ENCODE results near the gene LVRN. TPM values are rescaled to one million over a fixed set of nuclear protein-coding genes. Genes with fewer than 3 reads are reported as not detected.

LVRN gene
- total RNA-seq, 1 experiment from 2014 or later: 0.09 TPM

DNA sequence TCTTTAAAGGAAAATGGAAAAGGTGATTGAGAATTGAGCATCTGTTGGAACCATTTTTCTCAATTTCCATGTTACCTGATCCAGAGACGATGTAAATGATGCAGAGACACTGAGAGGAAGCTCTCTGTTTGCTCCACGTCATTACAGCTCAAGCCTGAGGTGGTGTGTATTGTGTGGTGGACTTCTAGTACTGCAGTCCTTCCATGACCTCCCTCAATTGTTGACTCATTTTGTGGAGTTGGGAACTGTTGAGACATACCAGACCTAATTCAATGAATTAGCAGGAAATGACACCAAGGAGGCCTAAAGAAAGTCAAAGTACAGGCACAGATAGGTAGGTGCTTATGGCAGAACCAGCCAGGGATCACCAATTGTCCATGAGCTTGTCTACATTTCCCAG lies 15.6 kb upstream of the LVRN start:
- no peaks in the 10 kb centered on the region for H3K4me1 ChIP-seq (ENCODE audit: insufficient read depth, low read length)
- H2AK5ac ChIP-seq (ENCODE audit: insufficient read length, low read length): no peak overlapping the region
- H4K91ac ChIP-seq (ENCODE audit: insufficient read length, low read depth, low read length): no peak overlapping the region
- H4K8ac ChIP-seq (replicated peaks; ENCODE audit: insufficient read length, low read depth, low read length): no peak overlapping the region
- H3K27ac ChIP-seq (ENCODE audit: insufficient read length, low read depth, low read length): no peak overlapping the region
- H3K4ac ChIP-seq (ENCODE audit: low read depth, low read length): no peak overlapping the region
- no peaks in the 10 kb centered on the region for H3K27me3 ChIP-seq (ENCODE audit: insufficient read depth, low read length)
- no peaks in the 10 kb centered on the region for H3K27me3 Mint-ChIP-seq (ENCODE audit: low read depth)
- peaks cover 0 to 5% (median 0%) of the 10 kb centered on the region in 3 experiments; a peak in 3 of 7 replicates for H3K36me3 Mint-ChIP-seq (ENCODE audit: insufficient read depth in 1 of 3, low read depth in 3 of 3)
- H3K4me1 Mint-ChIP-seq: peaks cover 1 to 5% of the 10 kb centered on the region in 2 experiments
- H3K4me3 Mint-ChIP-seq: no peak overlapping the region
- peaks cover 4 to 8% of the 10 kb centered on the region in 2 experiments; a peak in 4 of 5 replicates for H3K9me3 Mint-ChIP-seq
- no peak overlapping the region for H3K27ac Mint-ChIP-seq
- no peak overlapping the region for H3T11ph ChIP-seq (ENCODE audit: low read length)
- no peak overlapping the region for H2BK120ac ChIP-seq (ENCODE audit: low read depth, low read length, poor library complexity, severe bottlenecking)
- H3K79me2 ChIP-seq (ENCODE audit: insufficient read depth, low read length): no peaks in the 10 kb centered on the region; the same call in 1 of the 2 replicates
- H3K23ac ChIP-seq (ENCODE audit: insufficient read length, low read depth, low read length): no peak overlapping the region
- no peak overlapping the region for H3K56ac ChIP-seq (ENCODE audit: insufficient read length, low read depth, low read length)
- H4K20me1 ChIP-seq (ENCODE audit: control insufficient read depth, insufficient read depth, insufficient read length): no peaks in the 10 kb centered on the region
- no peaks in the 10 kb centered on the region for H3K23me2 ChIP-seq (ENCODE audit: insufficient read length, low read depth, low read length, poor library complexity, severe bottlenecking)
- WGBS (ENCODE audit: extremely low coverage, insufficient read length, low lambda C conversion rate): no CpG with 5 or more reads among the region's 2 CpGs
- no peaks in the 10 kb centered on the region for H3K79me1 ChIP-seq (ENCODE audit: insufficient read depth, low read depth, low read length, poor library complexity, severe bottlenecking)
- H3K9me3 ChIP-seq (ENCODE audit: control insufficient read depth, low read depth, low read length): no peaks in the 10 kb centered on the region
- H3K4me2 ChIP-seq (ENCODE audit: insufficient read depth, insufficient read length, low read length): no peak overlapping the region
- no peak overlapping the region for H2BK12ac ChIP-seq (ENCODE audit: insufficient read length, low read depth, low read length)
- no peak overlapping the region for H2BK15ac ChIP-seq (ENCODE audit: low read depth, low read length)
- no peak overlapping the region for H3K9ac ChIP-seq (ENCODE audit: extremely low read depth, insufficient read length, low read length)
- H4K5ac ChIP-seq (ENCODE audit: insufficient read length, low read depth, low read length): no peak overlapping the region
- H3K14ac ChIP-seq (ENCODE audit: insufficient read depth, low read length): no peak overlapping the region
- no peak for DNase-seq
- no peak for TF ChIP-seq CTCF (conservative IDR thresholded peaks at IDR 0.05)
- no peak overlapping the region for H2AFZ ChIP-seq (ENCODE audit: low read length)
- H2BK20ac ChIP-seq (ENCODE audit: low read depth, low read length, poor library complexity, severe bottlenecking): no peak overlapping the region
- no peak overlapping the region for H3K18ac ChIP-seq (ENCODE audit: insufficient read length, low read depth, low read length)
- no peak overlapping the region for H2BK5ac ChIP-seq (ENCODE audit: insufficient read length, low read length)

Measured in H9 (cell line).